ENCODE data around the gene EFCAB10.

The EFCAB10 gene

DNA sequence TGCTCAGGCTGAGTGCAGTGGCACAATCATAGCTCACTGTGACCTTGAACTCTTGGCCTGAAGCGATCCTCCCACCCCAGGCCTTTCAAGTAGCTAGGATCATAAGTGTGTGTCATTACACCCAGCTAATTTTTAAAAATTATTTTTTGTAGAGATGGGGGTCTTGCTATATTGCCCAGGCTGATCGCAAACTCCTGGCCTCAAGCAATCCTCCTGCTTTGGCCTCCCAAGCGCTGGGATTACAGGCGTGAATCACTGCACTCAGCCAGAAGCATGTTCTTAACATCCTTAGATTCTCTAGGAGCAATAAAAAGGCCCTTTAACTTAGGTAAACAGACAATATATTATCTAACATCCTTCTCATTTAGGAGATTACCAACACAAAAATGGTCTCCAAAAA is 38.3 kb upstream of the EFCAB10 start:
- TF ChIP-seq, protein P1, sequence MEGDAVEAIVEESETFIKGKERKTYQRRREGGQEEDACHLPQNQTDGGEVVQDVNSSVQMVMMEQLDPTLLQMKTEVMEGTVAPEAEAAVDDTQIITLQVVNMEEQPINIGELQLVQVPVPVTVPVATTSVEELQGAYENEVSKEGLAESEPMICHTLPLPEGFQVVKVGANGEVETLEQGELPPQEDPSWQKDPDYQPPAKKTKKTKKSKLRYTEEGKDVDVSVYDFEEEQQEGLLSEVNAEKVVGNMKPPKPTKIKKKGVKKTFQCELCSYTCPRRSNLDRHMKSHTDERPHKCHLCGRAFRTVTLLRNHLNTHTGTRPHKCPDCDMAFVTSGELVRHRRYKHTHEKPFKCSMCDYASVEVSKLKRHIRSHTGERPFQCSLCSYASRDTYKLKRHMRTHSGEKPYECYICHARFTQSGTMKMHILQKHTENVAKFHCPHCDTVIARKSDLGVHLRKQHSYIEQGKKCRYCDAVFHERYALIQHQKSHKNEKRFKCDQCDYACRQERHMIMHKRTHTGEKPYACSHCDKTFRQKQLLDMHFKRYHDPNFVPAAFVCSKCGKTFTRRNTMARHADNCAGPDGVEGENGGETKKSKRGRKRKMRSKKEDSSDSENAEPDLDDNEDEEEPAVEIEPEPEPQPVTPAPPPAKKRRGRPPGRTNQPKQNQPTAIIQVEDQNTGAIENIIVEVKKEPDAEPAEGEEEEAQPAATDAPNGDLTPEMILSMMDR (conservative IDR thresholded peaks at IDR 0.05; ENCODE audit: low read length), result no peak
- no peak overlapping the region for H3K4me3 ChIP-seq (ENCODE audit: low read length)
- DNase-seq (ENCODE audit: low read depth), result no peak

DNA sequence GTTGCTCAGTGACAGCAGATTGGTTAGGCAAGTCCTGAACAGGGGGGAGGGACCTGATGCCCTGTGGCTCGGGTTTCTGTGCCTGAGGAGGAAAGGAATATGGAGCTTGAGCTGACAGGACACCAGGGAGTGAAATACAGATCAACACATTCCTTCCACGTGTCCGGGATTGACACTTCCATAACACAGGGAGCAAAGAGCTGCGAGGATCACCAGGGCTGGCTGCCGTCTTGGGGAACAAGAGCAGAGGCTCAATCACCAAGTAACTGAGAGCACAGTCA is 36.7 kb upstream of the EFCAB10 start:
- no peak for DNase-seq (ENCODE audit: low read depth)
- TF ChIP-seq, protein P1 (conservative IDR thresholded peaks at IDR 0.05; ENCODE audit: low read length), result no peak
- no peak overlapping the region for H3K4me3 ChIP-seq (ENCODE audit: low read length)

DNA sequence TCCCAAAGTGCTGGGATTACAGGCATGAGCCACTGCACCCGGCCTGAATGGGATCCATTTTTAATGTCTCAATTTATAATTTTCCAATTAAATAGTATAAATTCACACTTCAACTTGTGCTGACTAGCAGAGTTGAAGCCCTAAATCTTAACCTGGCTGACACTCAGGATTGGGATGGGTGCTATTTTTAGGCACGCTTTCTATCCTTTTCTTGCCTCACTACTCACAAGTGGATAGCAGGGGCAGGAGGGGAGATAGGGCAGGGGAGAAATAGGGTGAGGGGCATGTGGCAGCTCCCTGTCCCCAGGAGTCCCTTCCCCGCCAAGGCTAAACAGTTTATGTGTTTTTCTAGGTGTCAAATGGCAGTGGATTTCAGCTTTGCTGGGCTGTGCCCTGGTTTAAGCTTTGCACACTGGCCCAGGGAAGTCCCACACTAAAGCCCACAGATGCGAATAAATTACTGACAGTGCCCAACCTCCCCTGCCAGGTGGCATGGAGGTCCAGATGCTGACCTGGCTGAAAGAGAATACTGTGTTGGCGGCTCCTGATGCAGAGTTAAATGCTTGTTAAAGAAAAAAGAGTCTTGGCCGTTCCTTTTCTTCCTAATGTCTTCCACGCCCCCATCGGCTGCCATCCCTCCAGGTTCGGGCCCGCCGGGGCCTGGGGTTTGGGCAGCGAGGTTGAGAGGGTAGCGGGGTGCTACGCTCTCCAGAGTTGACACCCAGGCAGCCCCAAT is 36.2 kb upstream of the EFCAB10 start:
- TF ChIP-seq, protein P1 (conservative IDR thresholded peaks at IDR 0.05; ENCODE audit: low read length), result no peak
- no peak overlapping the region for H3K4me3 ChIP-seq (ENCODE audit: low read length)
- no peak for DNase-seq (ENCODE audit: low read depth)

DNA sequence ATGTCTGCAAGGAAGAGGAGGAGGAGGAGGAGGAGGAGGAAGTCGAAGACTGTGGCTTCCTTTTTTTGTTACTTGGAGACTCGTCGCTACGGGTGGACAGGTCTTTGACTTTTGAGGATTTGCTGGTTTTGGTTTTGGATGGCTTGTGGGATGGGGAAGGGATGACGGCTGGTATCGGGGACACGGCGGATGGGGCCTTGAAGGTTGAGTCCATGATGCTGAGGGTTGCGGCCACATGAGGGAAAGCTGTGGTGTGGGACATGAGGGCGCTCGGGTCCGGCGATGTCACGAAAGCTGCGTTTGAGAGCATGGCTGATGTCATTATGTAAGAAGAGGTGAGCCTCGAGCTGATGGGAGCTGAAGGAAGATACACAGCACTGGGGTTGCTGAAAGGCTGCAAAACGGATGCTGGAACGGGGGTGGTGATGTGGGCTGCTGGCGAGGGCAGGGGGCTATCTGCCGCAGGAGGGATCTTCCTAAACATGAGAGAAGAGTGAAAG is 33.1 kb upstream of the EFCAB10 start:
- no peak for DNase-seq (ENCODE audit: low read depth)
- no peak overlapping the region for H3K4me3 ChIP-seq (ENCODE audit: low read length)
- TF ChIP-seq, protein P1 (conservative IDR thresholded peaks at IDR 0.05; ENCODE audit: low read length), result no peak

DNA sequence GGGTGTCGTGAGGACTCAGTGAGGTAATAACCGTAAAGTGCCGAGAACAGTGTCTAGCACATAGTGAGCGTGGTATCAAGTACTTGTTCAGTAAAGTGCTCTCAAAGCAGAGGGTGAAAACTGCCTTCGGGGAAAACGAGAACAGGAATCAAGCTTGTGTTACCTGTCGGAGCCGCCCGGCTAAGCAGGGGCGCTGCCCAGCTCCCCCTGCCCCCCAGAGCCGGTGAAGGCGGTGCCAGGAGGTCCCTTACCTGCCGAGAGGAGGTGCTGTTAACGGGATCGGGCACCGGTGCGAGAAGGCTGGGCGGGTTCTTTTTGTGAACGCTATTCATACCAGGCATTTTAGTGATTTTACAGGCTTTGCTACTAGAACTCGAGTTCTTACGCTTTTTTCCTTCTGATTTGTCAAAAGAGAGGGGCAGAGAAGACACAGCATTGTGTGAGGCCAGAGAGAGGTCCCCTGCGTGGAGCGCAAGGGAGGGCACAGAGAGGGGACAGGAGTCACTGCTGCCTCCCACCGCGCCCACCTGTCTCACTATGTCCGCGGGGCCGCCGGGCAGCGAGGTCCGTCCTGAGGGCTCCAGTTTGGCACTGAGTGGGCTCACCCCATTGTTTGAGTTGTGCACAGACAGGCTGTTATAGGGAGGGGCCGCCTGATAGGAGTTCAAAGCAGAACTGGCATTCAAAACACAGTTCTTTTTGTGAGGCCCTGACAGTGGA is 32.5 kb upstream of the EFCAB10 start:
- H3K4me3 ChIP-seq (ENCODE audit: low read length), result no peak overlapping the region
- TF ChIP-seq, protein P1 (conservative IDR thresholded peaks at IDR 0.05; ENCODE audit: low read length), result no peak
- no peak for DNase-seq (ENCODE audit: low read depth)

DNA sequence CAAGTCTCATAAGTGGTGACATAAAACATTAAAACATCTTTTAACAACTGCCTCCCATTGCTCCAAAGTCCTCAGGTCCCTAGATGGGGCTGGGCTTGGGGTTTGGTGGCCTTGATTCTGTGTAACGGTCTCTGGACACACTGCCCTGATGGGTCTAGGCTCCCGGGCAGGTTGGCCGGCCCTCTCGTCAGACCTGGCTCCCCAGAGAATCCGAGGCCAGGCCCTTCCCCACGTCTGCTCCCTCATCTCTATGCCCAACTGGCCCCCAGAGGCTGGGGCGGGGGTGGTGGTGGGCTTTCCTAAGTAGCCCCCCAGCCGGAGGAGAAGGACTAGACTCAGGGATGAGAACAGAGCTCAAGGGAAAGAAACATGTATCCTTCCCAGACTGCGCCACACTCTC is 31.5 kb upstream of the EFCAB10 start:
- H3K4me3 ChIP-seq (ENCODE audit: low read length), result no peak overlapping the region
- no peak for DNase-seq (ENCODE audit: low read depth)
- TF ChIP-seq, protein P1 (conservative IDR thresholded peaks at IDR 0.05; ENCODE audit: low read length), result no peak

All from AG10803 (cell line).